CD1c-positive myeloid dendritic cell (primary cell): ENCODE measurements around the gene HMGN4.

Experiments used
- DNase-seq: peaks from one replicate; pipeline ENCODE4 v3.0.0-alpha.2; 2016; ENCODE audit errors: extremely low spot score

The HMGN4 gene

DNA sequence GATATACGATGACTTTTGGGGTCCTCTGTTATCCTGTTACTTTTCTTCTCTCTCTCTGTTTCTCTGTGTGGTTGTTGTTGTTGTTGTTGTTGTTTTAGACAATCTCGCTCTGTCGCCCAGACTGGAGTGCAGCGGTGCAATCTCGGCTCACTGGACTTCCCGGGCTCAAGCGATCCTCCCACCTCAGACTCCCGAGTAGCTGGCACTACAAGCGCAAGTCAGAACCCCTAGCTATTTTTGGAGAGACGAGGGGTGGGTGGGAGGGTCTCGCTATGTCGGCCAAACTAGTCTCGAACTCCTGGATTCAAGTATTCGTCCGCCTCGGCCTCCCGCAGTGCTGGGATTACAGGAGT is 39.5 kb downstream of the HMGN4 start:
- no peak for DNase-seq

DNA sequence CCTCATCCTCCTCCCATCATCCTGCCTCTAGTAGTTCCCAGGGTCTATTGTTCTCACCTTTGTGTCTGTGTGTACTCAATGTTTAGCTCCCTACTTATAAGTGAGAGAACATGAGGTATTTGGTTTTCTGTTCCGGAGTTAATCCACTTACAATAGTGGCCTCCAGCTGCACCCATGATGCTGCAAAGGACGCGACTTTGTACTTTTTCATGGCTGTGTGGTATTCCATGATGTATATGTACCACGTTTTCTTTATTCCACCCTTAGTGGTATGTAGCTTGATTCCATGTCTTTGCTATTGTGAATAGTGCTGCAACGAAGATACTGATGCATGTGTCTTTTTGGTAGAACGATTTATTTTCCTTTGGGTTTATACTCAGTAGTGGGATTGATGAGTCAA is 40.1 kb downstream of the HMGN4 start:
- DNase-seq, result no peak

DNA sequence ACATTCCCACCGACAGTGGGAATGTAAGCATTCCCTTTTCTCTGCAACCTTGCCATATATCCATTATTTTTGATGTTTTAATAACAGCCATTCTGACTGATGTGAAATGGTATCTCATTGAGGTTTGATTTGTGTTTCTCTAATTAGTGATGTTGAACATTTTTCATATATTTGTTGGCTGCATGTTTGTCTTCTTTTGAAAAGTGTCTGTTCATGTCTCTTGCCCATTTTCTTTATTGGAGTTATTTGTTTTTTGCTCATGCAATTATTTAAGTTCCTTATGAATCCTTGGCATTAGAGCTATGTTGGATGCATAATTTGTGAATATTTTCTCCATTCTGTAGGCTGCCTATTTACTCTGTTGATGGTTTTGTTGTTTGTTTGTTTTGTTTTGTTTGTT is 40.6 kb downstream of the HMGN4 start:
- DNase-seq, result no peak

DNA sequence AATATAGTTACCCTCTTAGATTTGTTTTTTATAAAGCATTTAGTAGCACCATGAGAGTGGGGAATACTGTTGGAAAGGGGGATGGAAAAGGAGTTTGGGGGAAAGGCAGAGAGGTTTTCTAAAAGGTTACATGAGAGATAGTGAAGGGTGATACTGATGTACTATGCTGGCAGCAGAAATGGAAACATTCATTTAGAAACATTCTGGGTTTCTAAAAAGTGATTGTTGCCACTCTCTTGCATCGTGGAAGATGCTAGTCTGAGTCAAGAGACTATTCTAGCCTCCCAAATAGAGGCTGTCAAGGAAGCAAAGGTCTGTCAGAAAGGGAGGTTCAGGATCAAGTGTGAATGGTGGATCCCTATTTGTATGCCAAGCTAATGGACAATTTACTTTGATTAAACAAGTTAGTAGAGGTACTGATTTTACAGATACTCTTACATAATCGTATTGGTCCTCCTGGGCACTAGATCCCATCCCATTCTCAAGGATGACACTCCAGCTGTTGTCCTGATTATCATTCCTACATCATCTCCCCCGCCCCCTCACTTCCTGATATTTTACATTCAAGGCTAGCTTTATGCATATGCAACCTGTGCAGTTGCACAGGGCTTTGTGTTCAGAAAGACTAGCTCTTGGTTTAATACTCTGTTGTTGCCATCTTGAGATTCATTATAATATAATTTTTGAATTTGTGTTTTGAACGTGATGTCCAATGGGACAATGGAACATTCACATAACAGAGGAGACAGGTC is 43.2 kb downstream of the HMGN4 start:
- DNase-seq, result no peak

DNA sequence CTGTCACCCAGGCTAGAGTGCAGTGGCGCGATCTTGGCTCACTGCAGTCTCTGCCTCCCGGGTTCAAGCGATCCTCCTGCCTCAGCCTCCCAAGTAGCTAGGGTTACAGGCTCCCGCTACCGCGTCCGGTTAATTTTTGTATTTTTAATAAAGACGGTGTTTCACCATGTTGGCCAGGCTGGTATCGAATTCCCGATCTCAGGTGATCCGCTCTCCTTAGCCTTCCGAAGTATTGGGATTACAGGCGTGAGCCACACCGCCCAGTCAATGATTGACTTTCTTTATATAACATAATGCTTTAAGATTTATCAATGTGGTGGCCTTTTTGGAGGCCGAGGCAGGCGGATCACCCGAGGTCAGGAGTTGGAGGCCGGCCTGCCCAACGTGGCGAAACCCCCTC is 50.8 kb downstream of the HMGN4 start:
- DNase-seq, result no peak

DNA sequence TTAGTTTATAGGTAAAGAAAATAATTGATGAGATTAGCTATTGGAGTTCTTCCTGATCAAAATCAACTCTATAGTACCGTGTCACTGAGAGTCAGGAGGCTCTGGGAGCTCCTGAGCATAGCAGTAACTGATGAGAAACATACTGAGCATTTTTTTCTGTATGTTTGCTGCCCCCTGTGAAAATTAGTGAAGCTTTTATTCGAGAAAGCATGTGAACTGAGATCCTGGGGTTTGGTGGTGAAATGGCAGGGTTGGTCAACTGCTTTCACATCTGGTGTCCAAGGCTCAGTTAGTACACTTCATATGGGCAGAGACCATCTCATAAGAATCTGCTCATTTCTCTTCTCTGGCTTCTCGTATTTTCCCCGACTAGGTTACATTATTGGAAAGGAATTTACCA is 54.5 kb downstream of the HMGN4 start:
- no peak for DNase-seq

DNA sequence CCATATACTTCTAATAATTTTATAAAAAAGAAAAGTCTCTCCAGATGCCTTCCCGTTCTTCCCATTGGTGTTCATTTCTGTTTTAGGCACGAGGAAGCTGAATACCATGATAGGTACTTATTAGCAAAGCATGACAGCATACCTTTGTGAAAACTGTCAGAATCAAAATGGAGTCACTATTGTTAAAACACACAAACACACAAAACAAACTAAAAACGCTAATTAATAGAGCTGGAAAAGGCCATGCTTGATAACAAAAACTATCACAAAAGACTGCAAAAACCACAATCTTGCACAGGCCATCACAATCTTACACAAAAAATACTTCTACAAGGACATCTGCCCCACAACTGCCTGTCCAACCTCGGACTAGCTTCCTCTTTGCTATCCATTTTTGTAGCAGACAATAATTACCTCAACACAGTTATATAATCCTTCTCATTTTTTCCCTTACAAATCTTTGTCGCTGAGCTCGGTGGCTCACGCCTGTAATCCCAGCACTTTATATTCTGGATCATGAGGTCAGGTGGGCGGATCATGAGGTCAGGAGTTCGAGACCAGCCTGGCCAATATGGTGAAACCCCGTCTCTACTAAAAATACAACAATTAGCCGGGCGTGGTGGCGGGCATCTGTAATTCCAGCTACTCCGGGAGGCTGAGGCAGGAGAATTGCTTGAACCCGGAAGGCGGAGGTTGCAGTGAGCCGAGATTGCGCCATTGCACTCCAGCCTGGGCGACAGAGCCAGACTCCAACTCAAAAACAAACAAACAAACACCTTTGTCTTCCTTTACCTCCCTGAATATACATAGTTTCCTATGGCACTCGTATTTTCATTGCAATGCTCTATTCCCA is 55.3 kb downstream of the HMGN4 start:
- DNase-seq, result no peak

DNA sequence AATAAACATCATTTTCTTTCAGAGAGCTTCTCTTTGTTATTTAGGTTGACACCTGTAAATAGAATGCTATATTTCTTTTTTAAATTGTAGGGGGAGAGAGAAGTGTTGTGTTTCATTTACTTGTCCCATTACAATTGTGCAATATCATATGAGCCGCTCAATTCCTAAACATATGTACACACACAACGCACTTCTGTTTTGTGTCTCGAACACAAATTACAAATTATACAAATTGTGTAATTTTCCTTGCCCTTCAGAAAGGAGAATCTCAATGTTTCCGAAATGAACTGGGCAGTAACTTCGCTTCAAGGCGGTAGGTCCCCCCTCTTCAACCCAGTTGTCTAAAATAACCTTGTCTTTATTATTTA is 55.9 kb downstream of the HMGN4 start:
- DNase-seq, result no peak

DNA sequence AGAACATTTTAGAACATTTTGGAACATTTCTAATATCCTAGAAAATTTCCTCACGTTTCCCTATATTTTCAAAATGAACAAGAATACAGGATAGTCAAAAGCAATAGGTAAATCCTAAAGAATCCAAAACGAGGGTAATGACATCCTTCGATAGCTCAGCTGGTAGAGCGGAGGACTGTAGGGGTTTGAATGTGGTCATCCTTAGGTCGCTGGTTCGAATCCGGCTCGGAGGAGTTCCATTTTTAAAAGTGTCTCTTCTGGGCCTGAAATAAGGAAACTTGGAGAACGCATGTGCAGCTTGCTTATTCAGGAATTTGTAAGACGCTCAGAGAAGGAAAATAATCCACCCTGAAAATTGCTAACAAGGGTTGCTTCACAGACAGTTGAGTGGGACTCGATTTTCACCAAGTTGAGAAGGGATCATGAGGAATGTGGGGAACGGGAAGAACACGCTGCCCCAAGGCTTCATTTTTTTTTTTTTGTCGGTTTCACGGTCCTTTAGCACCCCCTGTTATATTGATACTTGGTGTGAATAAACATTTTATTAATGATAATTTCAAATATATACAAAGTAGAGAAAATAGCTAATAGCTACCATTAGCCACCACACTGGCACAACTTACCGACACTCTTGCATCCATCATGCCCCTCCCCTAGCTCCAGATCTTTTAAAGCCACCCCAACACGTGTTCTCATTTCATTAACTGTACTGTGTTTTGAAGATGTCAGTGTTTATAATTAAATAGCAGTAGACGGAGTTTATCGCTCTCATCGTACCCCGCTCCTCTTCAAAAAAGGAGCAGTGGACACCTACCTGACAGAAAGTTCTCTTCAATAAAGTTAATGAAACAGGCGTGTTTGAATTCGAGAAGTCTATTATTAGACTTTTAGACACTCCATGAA is 56.8 kb downstream of the HMGN4 start:
- no peak for DNase-seq

DNA sequence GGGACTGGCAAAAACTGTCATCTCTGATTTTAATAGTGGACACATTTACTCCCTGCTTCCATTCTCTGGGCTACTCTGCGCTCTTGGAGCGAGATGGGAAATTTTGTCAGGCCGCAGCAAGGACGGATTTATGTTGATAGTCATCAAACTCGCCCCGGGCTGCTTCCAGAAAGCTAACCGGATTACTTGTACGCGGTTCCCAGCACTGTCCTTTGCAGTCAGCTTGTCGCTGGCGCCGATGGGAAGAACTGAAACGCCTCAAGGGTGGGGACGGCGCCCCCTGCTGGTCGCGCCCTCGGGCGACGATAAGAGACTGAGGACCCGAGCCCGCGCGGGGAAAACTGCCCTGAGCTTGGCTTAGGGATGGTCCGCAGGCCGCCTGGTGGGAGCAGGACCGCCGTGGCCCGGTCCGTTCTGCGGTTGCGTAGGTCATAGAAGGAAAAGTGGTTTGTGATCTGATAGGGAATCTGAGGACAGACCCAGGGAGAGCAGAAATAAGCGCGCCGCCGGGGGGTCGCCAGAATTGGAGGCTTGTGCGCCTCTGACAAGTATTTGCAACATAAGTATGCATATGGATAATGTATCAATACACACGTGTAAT is 57.6 kb downstream of the HMGN4 start:
- peak; percentile 93 for DNase-seq
